Endothelial cell (in vitro differentiated cells): ENCODE results near the gene SP110. TPM values are rescaled to one million over a fixed set of nuclear protein-coding genes. Genes with fewer than 3 reads are reported as not detected.
"Not testable (repeated sequence)": the region's sequence is repeated elsewhere in the genome, so short reads cannot be mapped to it uniquely, and the experiment has no call there.

Experiments
- DNase-seq: peaks from one replicate; pipeline ENCODE4 v3.0.0; 2021; ENCODE audit warnings: low spot score
- H3K27ac Mint-ChIP-seq: one replicate; pipeline ENCODE4 v1.8.0; 2021; ENCODE audit warnings: mixed read lengths, inconsistent platforms; ENCODE audit not compliant: unreplicated experiment
- H3K27me3 Mint-ChIP-seq: one replicate; pipeline ENCODE4 v1.8.0; 2021; ENCODE audit warnings: mild to moderate bottlenecking, moderate library complexity, mixed read lengths, inconsistent platforms; ENCODE audit not compliant: unreplicated experiment
- H3K36me3 Mint-ChIP-seq: one replicate; pipeline ENCODE4 v1.8.0; 2021; ENCODE audit warnings: mild to moderate bottlenecking, low read depth, mixed read lengths, inconsistent platforms; ENCODE audit not compliant: unreplicated experiment
- H3K4me1 Mint-ChIP-seq: one replicate; pipeline ENCODE4 v1.8.0; 2021; ENCODE audit warnings: mild to moderate bottlenecking, mixed read lengths, inconsistent platforms; ENCODE audit not compliant: unreplicated experiment
- H3K4me3 Mint-ChIP-seq: one replicate; pipeline ENCODE4 v1.8.0; 2021; ENCODE audit warnings: mild to moderate bottlenecking, mixed read lengths, inconsistent platforms; ENCODE audit not compliant: unreplicated experiment
- H3K9me3 Mint-ChIP-seq: one replicate; pipeline ENCODE4 v1.8.0; 2021; ENCODE audit warnings: mixed read lengths, inconsistent platforms; ENCODE audit not compliant: unreplicated experiment
- CTCF ChIP-seq: fragments of 200-600 bp; sonication (generic); IDR thresholded peaks from one replicate; pipeline ENCODE4 v1.5.0; 2021; ENCODE audit warnings: antibody characterized with exemption; ENCODE audit not compliant: unreplicated experiment
- total RNA-seq: library from RNA; stranded (reverse); fragmentation: NEBNext Ultra II Directional; extraction: Animal tissue kit (Norgen Biotek cat#: 25700); gene quantifications from one replicate; pipeline ENCODE4 v1.2.1, GENCODE V29; 2021; ENCODE audit not compliant: unreplicated experiment

The SP110 gene
- total RNA-seq, 1 donor from 2014 or later: 5.3 TPM

GRCh38 chr2:230129343-230129742 is 90.4 kb downstream of the SP110 start:
- no peak overlapping the region for H3K27ac Mint-ChIP-seq
- H3K4me3 Mint-ChIP-seq: no peak overlapping the region
- H3K27me3 Mint-ChIP-seq: peaks cover 4% of the 10 kb centered on the region
- no peak for DNase-seq
- H3K4me1 Mint-ChIP-seq: peaks cover 31% of the 10 kb centered on the region
- no peak for TF ChIP-seq CTCF
- H3K36me3 Mint-ChIP-seq: no peaks in the 10 kb centered on the region
- H3K9me3 Mint-ChIP-seq: no peaks in the 10 kb centered on the region

GRCh38 chr2:230128623-230129342 is 91.0 kb downstream of the SP110 start:
- H3K27ac Mint-ChIP-seq: no peak overlapping the region
- peaks cover 31% of the 10 kb centered on the region for H3K4me1 Mint-ChIP-seq
- peaks cover 4% of the 10 kb centered on the region for H3K27me3 Mint-ChIP-seq
- no peaks in the 10 kb centered on the region for H3K9me3 Mint-ChIP-seq
- no peak overlapping the region for H3K4me3 Mint-ChIP-seq
- no peaks in the 10 kb centered on the region for H3K36me3 Mint-ChIP-seq
- no peak for DNase-seq
- no peak for TF ChIP-seq CTCF

DNA sequence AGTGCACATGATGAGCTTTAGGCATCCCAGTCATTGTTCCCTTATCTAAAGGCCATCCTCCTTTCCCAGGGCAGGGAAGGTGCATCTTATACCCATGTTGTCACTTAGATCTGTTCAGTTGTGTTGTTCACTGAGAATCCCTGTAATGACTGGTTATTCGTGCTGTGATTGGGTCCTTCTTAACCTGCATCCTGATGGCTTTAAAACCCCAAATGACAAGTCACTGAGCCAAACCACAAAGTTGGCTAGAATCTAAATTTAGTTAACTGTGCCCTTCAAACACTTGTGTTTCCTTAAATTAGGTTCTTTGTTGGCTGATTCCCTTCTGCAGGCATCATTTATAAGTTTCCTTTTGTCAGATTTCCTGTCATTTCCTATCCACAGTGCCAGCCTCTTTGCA is 92.6 kb downstream of the SP110 start:
- H3K27ac Mint-ChIP-seq: no peak overlapping the region
- H3K4me3 Mint-ChIP-seq: no peak overlapping the region
- no peak for TF ChIP-seq CTCF
- peaks cover 4% of the 10 kb centered on the region for H3K27me3 Mint-ChIP-seq
- H3K4me1 Mint-ChIP-seq: peaks cover 31% of the 10 kb centered on the region
- H3K36me3 Mint-ChIP-seq: no peaks in the 10 kb centered on the region
- no peak for DNase-seq
- no peaks in the 10 kb centered on the region for H3K9me3 Mint-ChIP-seq

DNA sequence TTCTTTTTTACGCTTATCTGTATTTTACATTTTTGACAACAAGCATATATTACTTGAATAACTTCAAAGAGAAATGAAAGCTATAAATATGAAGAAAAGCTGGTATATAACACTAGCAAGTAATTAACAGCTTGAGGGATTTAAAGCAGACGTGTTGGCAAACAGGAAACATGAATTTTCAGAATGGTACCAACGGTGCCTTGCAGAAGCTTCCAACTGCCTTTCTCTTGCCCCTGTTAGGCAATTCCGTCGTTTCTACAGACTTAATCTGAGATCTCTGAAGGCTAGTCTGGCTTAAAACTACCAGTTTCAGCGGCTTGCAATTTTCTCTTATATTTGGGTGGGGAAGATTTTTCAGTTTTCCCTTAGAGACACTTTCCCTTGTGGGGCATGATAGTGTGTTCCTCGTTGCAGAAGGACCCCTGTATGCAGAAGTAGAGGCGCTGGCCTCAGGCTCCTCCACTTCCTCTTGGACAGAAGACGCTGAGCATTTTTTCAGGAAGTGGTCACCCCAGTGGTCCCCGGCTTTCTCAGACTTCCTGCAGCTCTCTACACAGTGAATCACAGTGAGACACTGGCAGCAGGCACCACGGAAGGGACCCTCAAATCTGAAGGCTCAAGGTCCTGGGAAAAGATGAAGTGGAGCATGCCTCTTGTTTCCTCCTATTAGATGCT is 94.9 kb downstream of the SP110 start:
- no peak for DNase-seq
- peaks cover 3% of the 10 kb centered on the region for H3K36me3 Mint-ChIP-seq
- peaks cover 4% of the 10 kb centered on the region for H3K27me3 Mint-ChIP-seq
- H3K4me1 Mint-ChIP-seq: peaks cover 27% of the 10 kb centered on the region
- H3K9me3 Mint-ChIP-seq: no peaks in the 10 kb centered on the region
- no peak overlapping the region for H3K4me3 Mint-ChIP-seq
- no peak for TF ChIP-seq CTCF
- H3K27ac Mint-ChIP-seq: no peak overlapping the region

GRCh38 chr2:230124235-230124634 is 95.5 kb downstream of the SP110 start:
- no peak overlapping the region for H3K4me3 Mint-ChIP-seq
- no peak for DNase-seq
- peaks cover 3% of the 10 kb centered on the region for H3K36me3 Mint-ChIP-seq
- no peak for TF ChIP-seq CTCF
- H3K9me3 Mint-ChIP-seq: no peaks in the 10 kb centered on the region
- peaks cover 26% of the 10 kb centered on the region for H3K4me1 Mint-ChIP-seq
- no peak overlapping the region for H3K27ac Mint-ChIP-seq
- peaks cover 4% of the 10 kb centered on the region for H3K27me3 Mint-ChIP-seq

GRCh38 chr2:230120376-230120775 is 99.4 kb downstream of the SP110 start:
- not testable (repeated sequence) for H3K36me3 Mint-ChIP-seq, H3K27ac Mint-ChIP-seq, H3K4me1 Mint-ChIP-seq, DNase-seq, H3K27me3 Mint-ChIP-seq, H3K9me3 Mint-ChIP-seq, H3K4me3 Mint-ChIP-seq

- not testable (repeated sequence) for DNase-seq, H3K27me3 Mint-ChIP-seq, H3K36me3 Mint-ChIP-seq, H3K27ac Mint-ChIP-seq, H3K4me3 Mint-ChIP-seq, H3K4me1 Mint-ChIP-seq, H3K9me3 Mint-ChIP-seq
Observed at GRCh38 chr2:230119827-230120226, 100.0 kb downstream of the SP110 start.
